Measurements from ENCODE around the gene C1orf167.

C1orf167 gene

DNA sequence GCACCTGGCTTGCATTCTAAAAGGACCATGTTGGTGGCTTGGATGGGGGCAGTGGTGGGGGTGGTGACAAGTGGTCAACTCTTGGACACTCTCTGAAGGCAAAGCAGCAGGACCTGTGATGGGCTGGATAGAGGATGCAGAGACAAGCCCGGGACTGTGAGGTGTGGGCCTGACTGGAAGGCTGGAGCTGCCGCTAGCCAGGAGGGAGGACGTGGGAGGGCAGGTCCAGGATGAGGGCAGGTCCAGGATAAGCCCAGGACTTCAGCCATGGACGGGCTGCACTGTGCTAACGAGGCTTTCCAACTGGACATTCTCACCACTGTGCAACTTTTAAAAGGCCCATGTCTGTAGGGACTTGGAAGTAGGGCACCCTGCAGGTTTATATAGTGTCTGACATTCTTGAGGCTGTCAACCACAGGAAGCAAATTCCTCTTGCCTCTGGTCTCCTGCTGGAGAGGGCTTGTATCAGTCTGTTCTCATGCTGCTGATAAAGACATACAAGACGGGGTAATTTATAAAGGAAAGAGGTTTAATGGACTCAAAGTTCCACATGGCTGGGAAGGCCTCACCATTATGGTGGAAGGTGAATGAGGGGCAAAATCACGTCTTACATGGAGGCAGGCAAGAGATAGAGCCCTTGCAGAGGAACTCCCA is 8.3 kb upstream of the C1orf167 start:
- no peaks in the 10 kb centered on the region for H3K27me3 ChIP-seq (ENCODE audit: control insufficient read depth, low read length)
- no peaks in the 10 kb centered on the region for H3K79me2 ChIP-seq (ENCODE audit: control insufficient read depth, low read length)
- H4K20me1 ChIP-seq (ENCODE audit: control insufficient read depth, insufficient read depth, low read depth, low read length) = no peaks in the 10 kb centered on the region
- TF ChIP-seq, protein P1, sequence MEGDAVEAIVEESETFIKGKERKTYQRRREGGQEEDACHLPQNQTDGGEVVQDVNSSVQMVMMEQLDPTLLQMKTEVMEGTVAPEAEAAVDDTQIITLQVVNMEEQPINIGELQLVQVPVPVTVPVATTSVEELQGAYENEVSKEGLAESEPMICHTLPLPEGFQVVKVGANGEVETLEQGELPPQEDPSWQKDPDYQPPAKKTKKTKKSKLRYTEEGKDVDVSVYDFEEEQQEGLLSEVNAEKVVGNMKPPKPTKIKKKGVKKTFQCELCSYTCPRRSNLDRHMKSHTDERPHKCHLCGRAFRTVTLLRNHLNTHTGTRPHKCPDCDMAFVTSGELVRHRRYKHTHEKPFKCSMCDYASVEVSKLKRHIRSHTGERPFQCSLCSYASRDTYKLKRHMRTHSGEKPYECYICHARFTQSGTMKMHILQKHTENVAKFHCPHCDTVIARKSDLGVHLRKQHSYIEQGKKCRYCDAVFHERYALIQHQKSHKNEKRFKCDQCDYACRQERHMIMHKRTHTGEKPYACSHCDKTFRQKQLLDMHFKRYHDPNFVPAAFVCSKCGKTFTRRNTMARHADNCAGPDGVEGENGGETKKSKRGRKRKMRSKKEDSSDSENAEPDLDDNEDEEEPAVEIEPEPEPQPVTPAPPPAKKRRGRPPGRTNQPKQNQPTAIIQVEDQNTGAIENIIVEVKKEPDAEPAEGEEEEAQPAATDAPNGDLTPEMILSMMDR (IDR thresholded peaks at IDR 0.05; ENCODE audit: low read depth, low read length, poor library complexity, severe bottlenecking) = no peak
- TF ChIP-seq EZH2phosphoT487 (IDR thresholded peaks at IDR 0.05; ENCODE audit: borderline replicate concordance, low read length) = no peak
- H3K9me3 ChIP-seq (ENCODE audit: control insufficient read depth, insufficient read depth, low read length) = no peaks in the 10 kb centered on the region
- H3K9me2 ChIP-seq (replicated peaks; ENCODE audit: control insufficient read depth, low read length) = no peaks in the 10 kb centered on the region
- no peaks in the 10 kb centered on the region for H3F3A ChIP-seq (ENCODE audit: control insufficient read depth, insufficient read depth)
- no peak overlapping the region for H3K27ac ChIP-seq (ENCODE audit: low read depth, low read length)
- H3K4me1 ChIP-seq (ENCODE audit: control insufficient read depth, low read length) = no peaks in the 10 kb centered on the region
- H3K4me2 ChIP-seq (ENCODE audit: low read length) = no peak overlapping the region
- no peaks in the 10 kb centered on the region for H3K36me3 ChIP-seq (ENCODE audit: control insufficient read depth, low read length)
- no peak overlapping the region for H3K4me3 ChIP-seq (ENCODE audit: low read length)

DNA sequence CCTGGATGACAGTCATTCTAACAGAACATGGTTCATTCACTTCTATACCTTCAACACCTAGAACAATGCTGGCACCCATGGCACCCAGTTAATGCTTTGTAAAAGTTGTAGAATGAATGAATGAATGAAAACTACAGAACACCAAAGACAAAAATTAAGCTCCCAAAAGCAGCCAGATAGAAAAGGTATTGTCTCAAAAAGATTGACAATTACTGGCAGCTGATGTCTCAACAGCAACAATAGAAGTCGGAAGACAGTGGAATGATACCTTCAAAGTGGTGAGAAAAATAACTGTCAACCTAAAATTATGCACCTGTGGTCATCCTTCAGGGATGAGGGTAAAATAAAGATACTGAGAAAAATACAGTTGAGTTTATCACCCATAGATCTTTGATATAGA is 4.9 kb upstream of the C1orf167 start:
- H3F3A ChIP-seq (ENCODE audit: control insufficient read depth, insufficient read depth) = no peaks in the 10 kb centered on the region
- H3K4me3 ChIP-seq (ENCODE audit: low read length) = no peak overlapping the region
- no peaks in the 10 kb centered on the region for H3K4me1 ChIP-seq (ENCODE audit: control insufficient read depth, low read length)
- no peak overlapping the region for H3K27ac ChIP-seq (ENCODE audit: low read depth, low read length)
- H3K79me2 ChIP-seq (ENCODE audit: control insufficient read depth, low read length) = no peaks in the 10 kb centered on the region
- H3K4me2 ChIP-seq (ENCODE audit: low read length) = no peak overlapping the region
- no peaks in the 10 kb centered on the region for H3K9me2 ChIP-seq (replicated peaks; ENCODE audit: control insufficient read depth, low read length)
- no peak for TF ChIP-seq EZH2phosphoT487 (IDR thresholded peaks at IDR 0.05; ENCODE audit: borderline replicate concordance, low read length)
- TF ChIP-seq, protein P1 (IDR thresholded peaks at IDR 0.05; ENCODE audit: low read depth, low read length, poor library complexity, severe bottlenecking) = no peak
- H3K27me3 ChIP-seq (ENCODE audit: control insufficient read depth, low read length) = no peaks in the 10 kb centered on the region; the same call in none of the 2 replicates
- no peaks in the 10 kb centered on the region for H4K20me1 ChIP-seq (ENCODE audit: control insufficient read depth, insufficient read depth, low read depth, low read length)
- H3K36me3 ChIP-seq (ENCODE audit: control insufficient read depth, low read length) = no peaks in the 10 kb centered on the region
- H3K9me3 ChIP-seq (ENCODE audit: control insufficient read depth, insufficient read depth, low read length) = no peaks in the 10 kb centered on the region

DNA sequence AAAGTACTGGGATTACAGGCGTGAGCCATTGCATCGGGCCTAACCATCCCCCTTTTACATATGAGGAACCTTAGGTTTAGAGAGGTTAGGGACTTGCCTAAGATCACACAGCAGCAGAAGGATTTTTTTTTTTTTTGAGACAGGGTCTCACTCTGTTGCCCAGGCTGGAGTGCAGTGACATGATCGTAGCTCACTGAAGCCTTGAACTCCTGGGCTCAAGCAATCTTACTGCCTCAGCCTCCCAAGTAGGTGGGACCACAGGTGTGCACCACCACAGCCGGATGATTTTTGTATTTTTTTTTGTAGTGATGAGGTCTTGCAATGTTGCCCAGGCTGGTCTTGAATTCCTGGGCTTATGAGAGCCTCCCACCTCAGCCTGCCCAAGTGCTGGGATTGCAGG is 2.2 kb upstream of the C1orf167 start:
- no peaks in the 10 kb centered on the region for H3K9me3 ChIP-seq (ENCODE audit: control insufficient read depth, insufficient read depth, low read length)
- H3K4me2 ChIP-seq (ENCODE audit: low read length) = no peak overlapping the region
- no peaks in the 10 kb centered on the region for H4K20me1 ChIP-seq (ENCODE audit: control insufficient read depth, insufficient read depth, low read depth, low read length)
- no peak overlapping the region for H3K27ac ChIP-seq (ENCODE audit: low read depth, low read length)
- no peaks in the 10 kb centered on the region; the same call in none of the 2 replicates for H3K27me3 ChIP-seq (ENCODE audit: control insufficient read depth, low read length)
- no peaks in the 10 kb centered on the region for H3K79me2 ChIP-seq (ENCODE audit: control insufficient read depth, low read length)
- H3F3A ChIP-seq (ENCODE audit: control insufficient read depth, insufficient read depth) = no peaks in the 10 kb centered on the region
- no peaks in the 10 kb centered on the region for H3K36me3 ChIP-seq (ENCODE audit: control insufficient read depth, low read length)
- TF ChIP-seq EZH2phosphoT487 (IDR thresholded peaks at IDR 0.05; ENCODE audit: borderline replicate concordance, low read length) = no peak
- TF ChIP-seq, protein P1 (IDR thresholded peaks at IDR 0.05; ENCODE audit: low read depth, low read length, poor library complexity, severe bottlenecking) = no peak
- H3K4me3 ChIP-seq (ENCODE audit: low read length) = no peak overlapping the region
- no peaks in the 10 kb centered on the region for H3K4me1 ChIP-seq (ENCODE audit: control insufficient read depth, low read length)
- H3K9me2 ChIP-seq (replicated peaks; ENCODE audit: control insufficient read depth, low read length) = no peaks in the 10 kb centered on the region

Data from DOHH2 (cell line).